Neural cell (in vitro differentiated cells): ENCODE results near the gene RMDN2.

ENCODE experiments used
- EP300 ChIP-seq: fragments of 450-650 bp; conservative IDR thresholded peaks from 2 replicates; pipeline ENCODE4 v1.6.1; 2014; ENCODE audit warnings: antibody characterized with exemption, mild to moderate bottlenecking, moderate library complexity; ENCODE audit not compliant: poor library complexity, severe bottlenecking
- EZH2 ChIP-seq: fragments of 200-600, 300-800 bp; shearing (Covaris generic), sonication (generic); IDR thresholded peaks from 2 replicates; pipeline ENCODE4 v1.6.1; 2014; ENCODE audit warnings: antibody characterized with exemption, low read length, borderline replicate concordance, mild to moderate bottlenecking; ENCODE audit not compliant: insufficient read depth, poor library complexity, severe bottlenecking
- MXI1 ChIP-seq: fragments of 450-650 bp; conservative IDR thresholded peaks from 2 replicates; pipeline ENCODE4 v1.6.1; 2014; ENCODE audit warnings: antibody characterized with exemption, mild to moderate bottlenecking; ENCODE audit not compliant: poor library complexity, severe bottlenecking
- POLR2AphosphoS5 ChIP-seq: IDR thresholded peaks from 2 replicates; pipeline ENCODE4 v1.6.1; 2012
- RAD21 ChIP-seq: fragments of 450-650 bp; conservative IDR thresholded peaks from 2 replicates; pipeline ENCODE4 v1.6.1; 2014; ENCODE audit warnings: antibody characterized with exemption, mild to moderate bottlenecking, moderate library complexity
- TAF1 ChIP-seq: IDR thresholded peaks from 2 replicates; pipeline ENCODE4 v1.6.1; 2012; ENCODE audit warnings: low read depth
- TF ChIP-seq, protein P1 (sequence below): fragments of 450-650 bp; IDR thresholded peaks from 2 replicates; pipeline ENCODE4 v1.5.1; 2014; ENCODE audit warnings: antibody characterized with exemption, mild to moderate bottlenecking, moderate library complexity; ENCODE audit not compliant: poor library complexity, severe bottlenecking
- TF ChIP-seq, protein P2 (sequence below): IDR thresholded peaks from 2 replicates; pipeline ENCODE4 v1.6.1; 2012; ENCODE audit warnings: borderline replicate concordance

DNA sequence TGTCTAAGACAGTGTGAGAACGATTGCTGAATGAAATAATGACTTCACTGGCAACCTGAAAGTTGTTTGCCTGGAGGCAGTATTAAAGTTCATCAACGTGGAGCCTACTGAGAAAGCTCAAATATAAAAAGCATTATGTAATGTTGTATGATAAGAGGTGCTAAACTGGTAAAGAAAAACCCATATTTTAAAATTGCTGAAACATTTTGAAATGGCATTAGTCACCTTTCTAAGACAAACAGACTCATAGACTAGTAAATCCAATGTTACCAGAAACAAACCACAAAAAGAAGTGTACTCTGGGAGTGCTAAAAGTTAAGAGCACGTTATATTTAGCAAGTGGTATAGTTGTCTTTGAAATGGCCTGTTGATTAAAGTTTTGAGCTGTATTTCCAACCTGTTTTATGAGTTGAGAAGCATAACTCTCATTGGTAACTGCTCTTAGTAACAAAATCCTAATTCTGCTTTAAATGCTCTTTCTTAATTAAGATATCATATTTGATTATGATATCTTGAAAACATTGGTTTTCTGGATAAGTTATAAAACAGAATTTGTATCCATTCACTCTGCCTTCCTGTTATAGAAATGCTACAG, 88.2 kb downstream of the RMDN2 start:
- TF ChIP-seq, protein P1, sequence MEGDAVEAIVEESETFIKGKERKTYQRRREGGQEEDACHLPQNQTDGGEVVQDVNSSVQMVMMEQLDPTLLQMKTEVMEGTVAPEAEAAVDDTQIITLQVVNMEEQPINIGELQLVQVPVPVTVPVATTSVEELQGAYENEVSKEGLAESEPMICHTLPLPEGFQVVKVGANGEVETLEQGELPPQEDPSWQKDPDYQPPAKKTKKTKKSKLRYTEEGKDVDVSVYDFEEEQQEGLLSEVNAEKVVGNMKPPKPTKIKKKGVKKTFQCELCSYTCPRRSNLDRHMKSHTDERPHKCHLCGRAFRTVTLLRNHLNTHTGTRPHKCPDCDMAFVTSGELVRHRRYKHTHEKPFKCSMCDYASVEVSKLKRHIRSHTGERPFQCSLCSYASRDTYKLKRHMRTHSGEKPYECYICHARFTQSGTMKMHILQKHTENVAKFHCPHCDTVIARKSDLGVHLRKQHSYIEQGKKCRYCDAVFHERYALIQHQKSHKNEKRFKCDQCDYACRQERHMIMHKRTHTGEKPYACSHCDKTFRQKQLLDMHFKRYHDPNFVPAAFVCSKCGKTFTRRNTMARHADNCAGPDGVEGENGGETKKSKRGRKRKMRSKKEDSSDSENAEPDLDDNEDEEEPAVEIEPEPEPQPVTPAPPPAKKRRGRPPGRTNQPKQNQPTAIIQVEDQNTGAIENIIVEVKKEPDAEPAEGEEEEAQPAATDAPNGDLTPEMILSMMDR: no peak
- TF ChIP-seq, protein P2, sequence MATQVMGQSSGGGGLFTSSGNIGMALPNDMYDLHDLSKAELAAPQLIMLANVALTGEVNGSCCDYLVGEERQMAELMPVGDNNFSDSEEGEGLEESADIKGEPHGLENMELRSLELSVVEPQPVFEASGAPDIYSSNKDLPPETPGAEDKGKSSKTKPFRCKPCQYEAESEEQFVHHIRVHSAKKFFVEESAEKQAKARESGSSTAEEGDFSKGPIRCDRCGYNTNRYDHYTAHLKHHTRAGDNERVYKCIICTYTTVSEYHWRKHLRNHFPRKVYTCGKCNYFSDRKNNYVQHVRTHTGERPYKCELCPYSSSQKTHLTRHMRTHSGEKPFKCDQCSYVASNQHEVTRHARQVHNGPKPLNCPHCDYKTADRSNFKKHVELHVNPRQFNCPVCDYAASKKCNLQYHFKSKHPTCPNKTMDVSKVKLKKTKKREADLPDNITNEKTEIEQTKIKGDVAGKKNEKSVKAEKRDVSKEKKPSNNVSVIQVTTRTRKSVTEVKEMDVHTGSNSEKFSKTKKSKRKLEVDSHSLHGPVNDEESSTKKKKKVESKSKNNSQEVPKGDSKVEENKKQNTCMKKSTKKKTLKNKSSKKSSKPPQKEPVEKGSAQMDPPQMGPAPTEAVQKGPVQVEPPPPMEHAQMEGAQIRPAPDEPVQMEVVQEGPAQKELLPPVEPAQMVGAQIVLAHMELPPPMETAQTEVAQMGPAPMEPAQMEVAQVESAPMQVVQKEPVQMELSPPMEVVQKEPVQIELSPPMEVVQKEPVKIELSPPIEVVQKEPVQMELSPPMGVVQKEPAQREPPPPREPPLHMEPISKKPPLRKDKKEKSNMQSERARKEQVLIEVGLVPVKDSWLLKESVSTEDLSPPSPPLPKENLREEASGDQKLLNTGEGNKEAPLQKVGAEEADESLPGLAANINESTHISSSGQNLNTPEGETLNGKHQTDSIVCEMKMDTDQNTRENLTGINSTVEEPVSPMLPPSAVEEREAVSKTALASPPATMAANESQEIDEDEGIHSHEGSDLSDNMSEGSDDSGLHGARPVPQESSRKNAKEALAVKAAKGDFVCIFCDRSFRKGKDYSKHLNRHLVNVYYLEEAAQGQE: no peak
- no peak for TF ChIP-seq EZH2
- TF ChIP-seq POLR2AphosphoS5: no peak
- no peak for TF ChIP-seq RAD21
- TF ChIP-seq MXI1: no peak
- no peak for TF ChIP-seq EP300
- no peak for TF ChIP-seq TAF1
